Stimulated activated CD4-positive, alpha-beta T cell treated with anti-CD3 and anti-CD28 coated beads, Interleukin-4, amount 100 ng/mL, for 48 hours (primary cell): ENCODE data around the gene ACTN1.

Experiments used
- DNase-seq, 2 donors: peaks; one replicate each; pipeline ENCODE4 v3.0.0-alpha.2; 2020; ENCODE audit warnings: low read depth in 2 of 2

The ACTN1 gene

DNA sequence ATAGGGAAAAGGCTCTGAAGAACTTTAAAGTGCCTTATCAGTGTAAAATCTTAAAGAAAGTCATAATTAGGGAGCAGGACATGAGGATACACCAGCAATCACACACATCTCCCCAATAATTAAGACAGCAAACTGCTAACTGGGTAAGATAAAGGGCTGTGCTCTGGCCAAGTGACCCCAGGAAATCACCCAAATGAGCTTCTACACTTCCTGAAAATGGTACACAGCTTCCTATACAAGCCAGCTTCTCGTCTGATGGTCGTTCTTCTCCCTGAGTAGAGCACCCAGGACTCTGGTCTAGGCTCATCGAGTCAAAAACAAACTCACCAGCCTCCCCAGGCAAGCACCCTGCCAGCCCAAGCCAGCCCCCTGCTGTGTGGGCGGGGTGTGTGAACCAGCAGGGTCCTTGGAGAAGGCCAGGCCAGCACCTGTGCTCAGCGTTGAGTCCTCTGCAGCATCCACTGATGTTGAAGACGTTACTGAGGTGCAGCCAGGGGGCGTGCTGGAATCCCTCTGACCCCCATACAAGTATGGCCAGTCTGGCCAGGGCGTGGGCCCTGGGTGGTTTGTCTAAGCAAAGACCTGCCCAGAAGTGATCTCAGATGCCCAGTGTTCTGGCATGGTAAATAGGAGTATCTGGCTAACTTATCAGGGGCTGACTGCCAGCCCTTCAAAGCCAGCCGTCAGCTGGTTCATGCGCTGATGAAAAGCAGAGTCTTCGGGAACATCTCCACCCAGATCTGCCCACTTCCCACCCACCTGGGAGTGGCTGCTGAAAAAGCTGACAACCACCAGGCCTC, 41.4 kb downstream of the ACTN1 start:
- DNase-seq, result no peak

DNA sequence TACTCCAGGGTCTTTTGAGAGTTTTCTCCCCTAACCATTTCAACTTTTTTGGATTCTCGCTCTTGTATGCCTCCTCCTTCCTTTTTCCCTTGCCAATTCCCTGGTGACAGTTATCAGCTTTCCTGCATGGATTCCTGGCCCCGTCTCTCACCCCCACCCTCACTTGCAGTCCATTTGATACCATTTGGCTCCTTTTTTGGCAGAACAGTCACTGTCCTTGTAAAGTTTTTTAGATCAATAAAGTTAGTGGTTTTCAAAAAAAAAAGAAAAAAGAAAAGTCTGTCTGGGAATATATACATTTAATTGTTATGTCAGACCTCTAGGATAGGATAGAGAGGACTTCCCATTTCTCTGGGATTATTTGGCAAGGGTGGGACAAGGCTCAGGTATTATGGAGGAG, 42.1 kb downstream of the ACTN1 start:
- DNase-seq, result no peak

DNA sequence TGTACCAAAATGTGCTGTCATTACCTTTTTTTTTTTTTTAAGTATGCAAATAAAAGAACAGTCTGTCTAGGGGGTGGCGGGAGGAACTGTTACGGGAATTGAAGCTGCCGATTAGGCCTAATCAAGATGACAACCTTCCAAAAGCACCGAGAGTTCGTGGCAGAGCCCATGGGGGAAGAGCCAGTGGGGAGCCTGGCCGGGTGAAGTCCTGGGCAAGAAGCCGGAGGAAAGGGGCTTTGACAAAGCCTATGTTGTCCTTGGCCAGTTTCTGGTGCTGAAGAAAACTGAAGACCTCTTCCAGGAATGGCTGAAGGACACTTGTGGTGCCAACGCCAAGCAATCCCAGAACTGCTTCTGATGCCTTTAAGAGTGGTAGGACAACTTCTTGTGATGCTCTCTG, 42.6 kb downstream of the ACTN1 start:
- DNase-seq, result no peak

DNA sequence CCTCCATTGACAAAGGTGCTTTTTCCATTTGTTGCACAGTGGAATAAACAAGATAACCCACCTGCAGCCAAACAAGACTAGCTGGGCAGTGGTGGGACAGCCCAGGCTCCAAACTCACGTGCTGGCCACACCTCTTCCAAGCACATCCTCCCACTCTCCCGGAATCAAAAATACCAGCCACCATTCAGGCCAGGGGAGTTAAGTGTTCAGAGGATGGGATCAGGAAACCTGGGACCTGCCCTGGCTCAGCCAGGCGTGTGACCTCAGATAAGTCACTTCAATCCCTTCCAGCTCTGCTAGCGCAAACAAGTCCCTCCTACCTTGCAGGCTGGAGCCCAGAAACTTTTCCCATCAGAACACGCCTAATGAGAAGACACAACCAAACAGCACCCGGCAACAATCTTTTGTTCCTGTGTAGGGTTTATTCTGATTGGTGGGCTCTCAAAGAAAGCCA, 43.3 kb downstream of the ACTN1 start:
- DNase-seq, result no peak

DNA sequence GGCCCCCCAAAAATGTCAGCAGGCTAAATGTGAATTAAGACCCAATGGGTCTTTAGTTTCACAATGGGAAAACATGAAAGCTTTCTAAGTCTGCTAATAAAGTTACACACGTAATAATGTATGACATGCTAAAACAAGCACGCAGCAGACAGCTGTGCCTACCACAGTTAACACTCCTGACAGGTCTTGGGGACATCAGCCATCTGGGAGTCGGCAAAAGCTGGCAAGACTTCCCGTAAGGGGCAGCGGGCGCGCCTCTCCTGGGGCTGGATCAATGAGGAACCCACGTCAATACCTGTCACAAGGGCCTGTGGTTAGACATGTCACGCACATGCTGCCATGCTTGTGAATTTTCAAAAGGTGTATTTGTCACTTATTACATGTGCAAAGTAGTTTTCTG, 45.0 kb downstream of the ACTN1 start:
- no peak for DNase-seq

DNA sequence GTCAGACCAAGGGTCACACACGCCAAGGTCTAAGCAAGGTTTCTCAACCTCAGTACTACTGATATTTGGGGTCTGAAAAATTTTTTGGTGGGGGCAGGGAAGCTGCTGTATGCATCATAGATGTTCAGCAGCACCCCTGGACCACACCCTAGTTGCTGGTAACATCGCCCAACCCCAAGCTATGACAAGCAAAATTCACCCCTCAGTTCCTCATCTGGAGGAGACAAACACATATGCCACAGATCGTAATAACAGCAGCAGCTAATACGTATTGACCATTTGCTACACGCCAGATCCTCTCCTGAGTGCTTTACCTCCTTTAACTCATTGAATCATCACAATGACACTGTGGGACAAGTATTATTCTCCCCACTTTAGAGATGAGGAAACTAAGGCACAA, 46.4 kb downstream of the ACTN1 start:
- DNase-seq, result no peak

DNA sequence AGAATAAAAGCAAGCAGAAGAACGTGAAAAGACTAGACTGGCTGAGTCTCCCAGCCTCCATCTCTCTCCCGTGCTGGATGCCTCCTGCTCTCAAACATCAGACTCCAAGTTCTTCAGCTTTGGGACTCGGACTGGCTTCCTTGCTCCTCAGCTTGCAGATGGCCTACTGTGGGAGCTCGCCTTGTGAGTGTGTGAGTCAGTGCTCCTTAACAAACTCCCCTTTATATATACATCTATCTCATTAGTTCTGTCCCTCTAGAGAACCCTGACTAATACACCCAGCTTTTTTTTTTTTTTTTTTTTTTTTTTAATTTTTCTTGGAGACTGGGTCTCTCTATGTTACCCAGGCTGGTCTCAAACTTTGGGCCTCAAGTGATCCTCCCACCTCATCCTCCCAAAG, 46.9 kb downstream of the ACTN1 start:
- no peak for DNase-seq

DNA sequence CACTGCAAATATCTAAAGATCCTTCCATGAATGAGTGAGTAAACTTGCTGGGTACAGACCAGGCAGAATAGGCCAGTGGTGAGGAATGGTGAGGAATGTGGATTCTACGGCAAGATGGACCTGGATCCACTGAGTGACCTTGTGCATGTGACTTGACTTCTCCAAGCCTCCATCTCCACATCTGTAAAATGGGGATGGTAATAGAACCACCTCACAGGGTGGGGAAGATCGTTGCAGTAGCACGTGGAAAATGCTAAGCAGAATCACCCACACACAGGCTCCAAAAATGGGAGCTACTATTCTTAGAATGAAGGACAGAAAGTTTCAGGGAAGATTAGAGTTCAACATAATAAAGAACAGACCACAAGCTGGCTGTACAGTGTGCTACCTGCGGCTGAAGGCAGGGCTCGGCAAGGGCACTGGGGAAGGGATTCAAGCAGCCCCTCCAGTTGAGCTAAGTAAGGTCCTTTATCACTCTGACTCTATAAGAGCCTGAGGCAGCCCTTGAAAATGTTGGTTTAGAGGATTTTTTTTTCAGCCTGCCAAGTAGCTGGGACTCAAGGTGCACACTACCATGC, 47.5 kb downstream of the ACTN1 start:
- no peak for DNase-seq

DNA sequence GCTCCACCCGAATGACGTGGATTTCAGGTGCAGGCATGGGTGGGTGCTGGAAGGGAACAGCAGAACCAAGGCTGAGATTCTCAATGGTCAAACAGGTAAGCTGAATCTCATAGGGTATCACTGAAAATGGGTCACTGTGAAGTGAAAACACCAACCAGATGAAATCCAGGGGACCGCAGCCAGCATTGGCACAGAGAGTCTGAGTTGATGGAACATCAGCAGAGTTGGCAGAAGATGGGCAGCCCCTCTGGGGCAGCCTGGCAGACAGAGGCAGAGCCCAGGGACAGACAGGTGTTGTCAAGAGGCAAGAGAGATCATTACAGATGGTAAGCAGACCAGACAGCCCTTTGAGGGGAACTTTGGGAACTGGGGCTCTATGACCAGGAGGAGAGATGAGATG, 48.0 kb downstream of the ACTN1 start:
- no peak for DNase-seq

DNA sequence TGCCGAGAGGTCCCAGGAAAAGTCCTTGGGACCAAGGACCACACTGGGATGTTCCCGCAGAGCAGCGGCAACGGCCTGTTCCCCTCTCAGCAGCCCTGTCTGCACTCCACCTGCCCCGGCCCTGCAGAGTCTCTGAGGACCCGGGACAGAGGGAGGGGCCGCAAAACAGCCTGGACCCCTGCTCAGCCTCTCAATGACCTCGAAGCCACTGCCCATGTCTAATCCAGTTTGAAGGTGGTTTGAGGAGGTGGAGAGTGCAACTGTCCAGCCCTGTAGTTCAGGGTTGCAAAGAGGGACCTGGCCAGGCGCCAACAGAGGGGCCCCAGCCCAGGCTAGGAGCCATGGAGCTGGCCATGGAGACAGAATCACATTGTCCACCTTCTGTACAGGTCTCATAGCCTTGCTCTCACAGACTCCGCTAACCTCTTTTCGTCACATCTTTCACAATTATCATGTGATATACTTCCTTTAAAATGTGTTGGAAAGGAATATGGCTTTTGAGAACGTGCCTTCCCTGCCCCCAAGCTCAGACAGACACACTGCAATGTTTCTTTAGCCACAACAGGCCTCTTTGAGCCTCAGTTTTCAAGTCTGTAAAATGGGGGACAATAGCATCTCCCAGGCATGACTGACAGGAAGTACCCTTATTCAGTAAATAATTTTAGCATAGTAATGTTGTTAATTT, 49.3 kb downstream of the ACTN1 start:
- DNase-seq, result no peak

DNA sequence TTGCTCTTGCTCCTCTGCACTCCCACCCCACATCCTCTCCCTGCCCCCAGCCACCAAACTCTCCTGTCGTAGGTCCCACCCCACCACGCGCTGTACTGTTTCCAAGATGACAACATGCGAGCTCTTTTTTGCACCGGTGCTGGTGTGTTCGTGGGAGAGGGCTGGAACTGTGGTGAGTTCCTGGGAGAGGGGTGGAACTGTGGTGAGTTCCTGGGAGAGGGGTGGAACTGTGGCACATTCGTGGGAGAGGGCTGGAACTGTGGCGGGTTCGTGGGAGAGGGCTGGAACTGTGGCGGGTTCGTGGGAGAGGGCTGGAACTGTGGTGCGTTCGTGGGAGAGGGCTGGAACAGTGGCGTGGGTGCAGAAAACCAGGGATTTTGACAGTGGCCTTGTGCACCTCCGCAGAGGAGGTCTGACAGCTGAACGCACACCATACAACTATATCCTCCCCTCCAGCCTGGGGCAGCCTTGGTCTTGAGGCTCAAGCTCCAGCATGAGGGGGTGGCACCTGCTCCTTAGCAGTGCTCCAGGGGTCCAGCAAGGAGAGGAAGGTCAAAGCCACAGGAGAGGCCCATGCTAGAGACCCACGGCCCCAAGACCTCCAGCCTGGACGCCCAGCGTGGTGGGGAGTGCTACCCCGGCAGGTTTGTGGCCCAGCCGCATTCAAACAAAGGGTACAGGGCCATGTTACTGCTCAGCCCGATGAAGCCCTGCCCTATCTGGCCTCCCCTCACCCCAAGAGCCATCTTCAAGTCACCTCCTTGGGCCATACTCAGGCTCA, 50.1 kb downstream of the ACTN1 start:
- no peak for DNase-seq

DNA sequence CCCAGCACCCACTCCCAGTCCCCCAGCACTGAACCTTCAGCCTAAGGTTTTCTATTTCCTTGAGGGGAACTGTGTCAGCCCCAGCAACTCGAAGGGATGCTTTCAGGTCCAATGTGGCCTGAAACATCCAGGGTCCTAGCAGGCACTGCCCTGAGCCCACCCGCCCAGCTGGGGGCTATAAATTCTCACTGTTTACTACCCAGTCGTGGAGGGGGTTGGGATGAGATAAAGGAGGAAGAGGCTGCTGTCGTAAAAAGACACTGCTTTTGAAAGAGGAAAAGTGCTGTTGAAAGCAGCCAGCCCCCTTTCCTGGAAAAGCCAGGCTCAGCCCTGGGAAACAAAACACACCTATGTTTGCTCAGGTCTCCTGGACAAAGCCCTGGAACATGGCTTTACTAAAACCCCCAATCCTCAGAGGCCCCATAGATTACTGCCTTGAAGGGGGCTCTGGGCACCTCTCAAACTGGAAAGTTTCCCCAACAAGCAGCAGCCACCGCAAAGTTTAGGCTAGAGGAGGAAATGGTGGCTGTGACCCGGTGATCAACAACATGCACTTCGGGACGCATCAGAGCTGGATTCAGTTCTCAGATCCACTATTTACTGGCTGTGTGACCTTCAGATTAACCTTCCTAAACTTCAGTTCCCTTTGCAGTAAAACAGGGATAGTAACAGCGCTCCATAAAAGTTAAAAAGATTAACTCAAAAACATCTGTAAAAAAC, 51.0 kb downstream of the ACTN1 start:
- no peak for DNase-seq

DNA sequence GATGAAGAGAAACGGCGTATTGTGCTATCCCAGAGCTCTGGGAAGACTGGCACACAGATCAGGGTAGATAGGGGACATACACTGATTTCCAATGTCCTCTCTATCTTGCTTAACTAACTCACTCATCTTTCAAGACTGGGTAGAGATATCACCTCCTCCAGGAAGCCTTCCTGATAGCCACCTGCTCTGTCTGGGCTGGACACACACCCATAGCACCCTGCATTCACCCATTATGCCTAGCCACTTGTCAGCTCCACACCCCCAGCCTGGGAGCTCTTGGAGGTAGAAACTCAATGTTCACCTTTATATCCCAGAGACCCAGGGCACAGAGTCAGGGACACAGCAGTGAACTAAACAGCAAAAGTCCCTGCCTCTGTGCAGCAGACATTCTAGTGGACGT, 52.0 kb downstream of the ACTN1 start:
- no peak for DNase-seq

DNA sequence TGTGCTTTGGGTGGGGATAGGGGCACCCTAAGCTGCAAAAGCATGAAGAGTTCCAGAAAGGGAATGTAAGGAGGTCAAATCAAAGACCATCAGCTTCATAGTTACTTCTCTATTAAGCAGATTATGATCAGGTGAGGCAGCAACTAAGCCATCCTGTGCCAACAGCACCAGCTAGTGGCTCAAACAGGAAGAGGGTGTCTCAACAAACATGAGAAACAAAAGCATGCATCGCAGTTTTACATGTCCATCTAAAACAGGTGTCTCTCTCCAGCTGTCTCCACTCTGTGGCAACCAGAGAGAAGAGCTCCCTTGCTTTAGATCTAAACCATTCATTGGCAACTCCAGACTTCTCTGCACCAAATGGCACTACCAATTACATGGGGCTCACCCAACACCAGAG, 52.9 kb downstream of the ACTN1 start:
- no peak for DNase-seq

DNA sequence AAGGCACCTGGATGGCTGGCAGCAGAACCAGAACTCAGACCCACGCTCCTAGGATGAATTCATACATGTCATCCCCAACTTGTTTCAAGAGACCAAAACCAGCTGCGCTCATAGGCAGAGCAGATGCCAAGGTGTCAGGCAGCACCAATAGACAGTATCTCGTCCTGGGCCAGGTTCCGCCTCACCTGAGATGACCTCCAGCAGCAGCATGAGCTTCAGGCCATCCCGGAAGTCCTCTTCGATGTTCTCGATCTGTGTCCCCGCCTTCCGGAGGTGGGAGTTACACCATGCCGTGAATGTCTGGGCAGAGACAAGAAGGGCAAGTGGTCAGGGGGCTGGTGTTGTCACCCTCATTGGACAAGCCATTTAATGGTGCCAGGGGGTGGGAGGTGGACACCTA, 53.7 kb downstream of the ACTN1 start:
- DNase-seq, result no peak

DNA sequence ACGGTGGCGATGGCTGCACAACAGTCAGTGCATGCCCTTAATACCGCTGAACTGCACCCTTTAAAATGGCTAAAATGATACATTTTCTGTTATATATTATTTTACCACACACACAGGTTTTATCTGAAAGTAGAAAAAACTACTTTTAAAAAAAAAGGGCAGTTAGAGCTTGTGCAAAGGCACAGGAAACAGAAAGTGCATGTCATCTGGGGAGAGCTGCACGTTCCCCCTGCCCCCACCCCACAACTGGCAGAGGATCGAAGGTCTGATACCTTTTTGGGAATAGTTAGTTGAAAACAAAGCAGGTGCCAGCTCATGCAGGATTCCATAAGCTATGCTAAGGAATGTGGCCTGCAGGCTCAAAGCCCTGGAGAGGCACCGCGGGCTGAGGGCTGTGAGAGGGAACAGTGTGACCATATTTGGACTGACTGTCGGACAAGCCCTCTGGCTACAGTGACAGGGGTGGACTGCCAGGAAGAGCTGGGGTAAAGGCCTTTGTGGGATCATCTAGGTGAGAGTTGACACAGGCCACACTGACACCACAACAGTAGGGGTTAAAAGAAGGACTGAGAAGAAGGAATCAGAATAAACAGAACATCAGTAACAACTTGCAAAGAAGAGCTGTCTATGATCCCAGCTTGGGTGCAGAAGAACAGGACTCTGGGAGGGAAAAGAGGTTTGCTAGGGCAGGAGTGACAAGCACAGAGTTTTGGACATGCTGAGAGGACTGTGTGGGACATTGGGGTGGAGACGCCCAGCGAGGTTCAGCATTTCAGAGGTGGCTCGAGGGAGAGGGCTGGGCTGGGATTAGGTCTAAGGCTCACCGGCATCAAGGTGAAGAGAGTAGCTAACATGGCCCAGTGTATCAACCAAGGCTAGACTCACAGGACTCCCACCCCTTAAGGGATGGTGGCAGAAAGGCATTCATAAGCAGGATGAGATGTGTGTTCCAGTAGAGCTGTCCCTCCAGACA, 54.6 kb downstream of the ACTN1 start:
- DNase-seq, result no peak

DNA sequence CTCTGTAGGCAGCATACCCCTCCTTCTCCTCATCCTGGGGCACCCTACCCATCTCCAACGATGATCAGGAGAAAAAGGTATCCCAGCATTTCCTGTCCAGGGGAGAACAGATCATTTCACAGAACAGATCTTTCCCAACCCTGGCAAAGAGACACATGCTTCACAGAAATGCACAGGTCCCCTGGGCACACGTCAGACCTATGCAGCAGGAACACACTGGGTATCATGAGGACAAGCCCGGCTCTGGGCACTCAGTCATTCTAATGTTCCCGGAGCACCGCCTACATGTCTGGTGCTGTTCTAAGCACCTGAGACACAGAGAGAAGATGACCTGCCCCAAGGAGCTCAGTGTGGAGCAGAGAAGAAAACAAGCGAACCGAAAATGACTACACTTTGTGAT, 56.2 kb downstream of the ACTN1 start:
- no peak for DNase-seq

DNA sequence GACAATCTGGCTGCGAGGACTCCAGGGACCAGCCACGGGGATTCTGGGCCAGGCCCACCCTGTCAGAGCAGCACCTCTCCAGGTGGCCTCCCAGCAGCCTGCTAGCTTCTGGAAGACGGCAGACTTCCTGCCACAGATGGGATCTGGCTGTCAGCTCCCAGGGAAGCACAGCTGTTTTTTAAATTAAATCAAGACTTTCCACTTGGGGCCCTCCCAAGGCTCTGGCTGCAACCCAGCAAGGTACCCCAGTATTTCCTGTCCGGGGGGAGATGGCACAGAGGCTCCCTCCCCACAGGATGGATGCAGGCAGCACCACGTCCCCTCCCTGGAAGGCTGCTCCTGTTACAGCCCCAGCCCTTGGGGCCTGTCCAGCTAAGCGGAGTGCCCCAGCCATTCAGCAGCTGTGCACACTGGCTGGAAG, 56.9 kb downstream of the ACTN1 start:
- DNase-seq, result no peak

DNA sequence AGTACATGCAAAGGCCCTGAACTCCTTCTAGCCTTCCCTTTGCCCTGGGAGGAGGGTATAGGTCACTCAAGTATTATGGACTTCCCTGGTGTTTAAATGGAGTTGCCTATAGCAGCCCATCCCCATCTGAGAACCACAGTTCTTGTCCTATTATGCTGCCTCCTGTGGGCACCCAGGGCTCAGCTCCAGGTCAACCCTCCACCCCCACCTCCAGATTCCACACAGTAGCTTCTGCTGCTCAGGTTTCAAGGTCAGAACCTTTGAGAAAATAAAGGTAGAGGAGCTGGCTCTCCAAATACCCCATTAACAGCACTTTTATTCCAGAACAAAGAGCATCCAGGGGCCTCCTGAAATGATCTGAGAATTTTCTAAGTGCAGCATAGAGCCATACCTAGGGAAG, 57.4 kb downstream of the ACTN1 start:
- DNase-seq, result no peak

DNA sequence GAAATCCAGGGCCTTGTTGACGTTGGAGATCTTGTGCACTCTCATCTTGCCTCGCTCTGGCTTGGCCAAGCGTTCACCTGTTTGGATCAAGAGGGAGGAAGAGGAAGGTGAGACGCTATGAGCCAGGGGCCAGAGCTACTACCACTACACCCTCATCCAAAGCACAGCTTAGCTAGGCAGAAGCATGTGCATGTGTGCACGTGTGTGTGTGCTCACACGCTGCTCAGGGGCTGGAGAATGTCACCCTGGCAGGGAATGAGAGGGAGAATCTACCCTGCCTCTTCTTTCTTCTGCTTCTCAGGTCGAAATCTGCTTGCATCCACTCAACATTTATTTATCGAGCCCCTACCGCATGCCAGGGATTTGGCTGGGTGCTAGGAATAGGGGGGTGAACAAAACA, 58.1 kb downstream of the ACTN1 start:
- no peak for DNase-seq
